IPS-15b (cell line): ENCODE measurements around the gene NBEAL2.
"Not testable (repeated sequence)": the region's sequence is repeated elsewhere in the genome, so short reads cannot be mapped to it uniquely, and the experiment has no call there.

Experiments
- H3K27me3 ChIP-seq: one replicate; pipeline ENCODE4 v1.6.1; 2013; ENCODE audit warnings: low read length; ENCODE audit not compliant: control insufficient read depth, insufficient read depth
- H3K36me3 ChIP-seq: one replicate; pipeline ENCODE4 v1.6.1; 2013; ENCODE audit warnings: low read length; ENCODE audit not compliant: control insufficient read depth, insufficient read depth
- H3K4me1 ChIP-seq: one replicate; pipeline ENCODE4 v1.6.1; 2013; ENCODE audit warnings: mild to moderate bottlenecking, low read length; ENCODE audit not compliant: control insufficient read depth, insufficient read depth
- H3K4me3 ChIP-seq: one replicate; pipeline ENCODE4 v1.5.1; 2013; ENCODE audit warnings: low read depth, low read length
- H3K9ac ChIP-seq: one replicate; pipeline ENCODE4 v1.6.1; 2013; ENCODE audit warnings: low read depth, mild to moderate bottlenecking, low read length
- H3K9me3 ChIP-seq: one replicate; pipeline ENCODE4 v1.6.1; 2013; ENCODE audit warnings: mild to moderate bottlenecking, low read length; ENCODE audit not compliant: control insufficient read depth, insufficient read depth

The NBEAL2 gene

GRCh38 chr3:46957092-46957820 lies 22.2 kb upstream of the NBEAL2 start:
- no peak overlapping the region for H3K9ac ChIP-seq
- H3K27me3 ChIP-seq, result no peaks in the 10 kb centered on the region
- no peak overlapping the region for H3K4me3 ChIP-seq
- H3K9me3 ChIP-seq, result no peaks in the 10 kb centered on the region
- peaks cover 17% of the 10 kb centered on the region for H3K4me1 ChIP-seq
- H3K36me3 ChIP-seq, result no peaks in the 10 kb centered on the region

- Histone ChIP-seq H3K9me3 (no peaks in the 10 kb centered on the region), H3K27me3 (no peaks in the 10 kb centered on the region), H3K36me3 (no peaks in the 10 kb centered on the region), H3K4me1 (peaks cover 13% of the 10 kb centered on the region), H3K4me3 (no peak overlapping the region), H3K9ac (no peak overlapping the region)
Observed at GRCh38 chr3:46958467-46959160, 20.9 kb upstream of the NBEAL2 start.

GRCh38 chr3:46959161-46959511 lies 20.3 kb upstream of the NBEAL2 start:
- Histone ChIP-seq H3K4me1 (peaks cover 13% of the 10 kb centered on the region), H3K27me3 (no peaks in the 10 kb centered on the region), H3K4me3 (no peak overlapping the region), H3K9me3 (no peaks in the 10 kb centered on the region), H3K36me3 (no peaks in the 10 kb centered on the region), H3K9ac (no peak overlapping the region)

GRCh38 chr3:46960081-46960701 lies 19.3 kb upstream of the NBEAL2 start:
- Histone ChIP-seq H3K4me3 (no peak overlapping the region), H3K4me1 (peaks cover 10% of the 10 kb centered on the region), H3K36me3 (no peaks in the 10 kb centered on the region), H3K27me3 (no peaks in the 10 kb centered on the region), H3K9ac (no peak overlapping the region), H3K9me3 (no peaks in the 10 kb centered on the region)

GRCh38 chr3:46960835-46961234 lies 18.6 kb upstream of the NBEAL2 start:
- H3K4me1 ChIP-seq, result peaks cover 13% of the 10 kb centered on the region
- H3K9me3 ChIP-seq, result no peaks in the 10 kb centered on the region
- no peak overlapping the region for H3K9ac ChIP-seq
- H3K36me3 ChIP-seq, result no peaks in the 10 kb centered on the region
- no peaks in the 10 kb centered on the region for H3K27me3 ChIP-seq
- no peak overlapping the region for H3K4me3 ChIP-seq

- H3K9me3 ChIP-seq, result no peaks in the 10 kb centered on the region
- H3K36me3 ChIP-seq, result no peaks in the 10 kb centered on the region
- peaks cover 18% of the 10 kb centered on the region for H3K4me1 ChIP-seq
- no peak overlapping the region for H3K9ac ChIP-seq
- H3K27me3 ChIP-seq, result no peaks in the 10 kb centered on the region
- no peak overlapping the region for H3K4me3 ChIP-seq
Observed at GRCh38 chr3:46962427-46962826, 17.0 kb upstream of the NBEAL2 start.

GRCh38 chr3:46962990-46963389 lies 16.5 kb upstream of the NBEAL2 start:
- Histone ChIP-seq H3K9ac (no peak overlapping the region), H3K36me3 (no peaks in the 10 kb centered on the region)

GRCh38 chr3:46964038-46964590 lies 15.4 kb upstream of the NBEAL2 start:
- H3K9ac ChIP-seq, H3K27me3 ChIP-seq, H3K4me3 ChIP-seq, H3K36me3 ChIP-seq, H3K9me3 ChIP-seq: not testable (repeated sequence)
- H3K4me1 ChIP-seq, result peaks cover 18% of the 10 kb centered on the region

More at GRCh38 chr3:46962990-46963389, 16.5 kb upstream of the NBEAL2 start:
- Histone ChIP-seq H3K4me1 (peaks cover 18% of the 10 kb centered on the region), H3K27me3 (no peaks in the 10 kb centered on the region), H3K9me3 (no peaks in the 10 kb centered on the region), H3K4me3 (no peak overlapping the region)

- H3K4me1 ChIP-seq, result peaks cover 14% of the 10 kb centered on the region
- no peaks in the 10 kb centered on the region for H3K27me3 ChIP-seq
- H3K9me3 ChIP-seq, result no peaks in the 10 kb centered on the region
- H3K36me3 ChIP-seq, result no peaks in the 10 kb centered on the region
- H3K9ac ChIP-seq, result no peak overlapping the region
- no peak overlapping the region for H3K4me3 ChIP-seq
Observed at GRCh38 chr3:46965151-46965550, 14.3 kb upstream of the NBEAL2 start.

- H3K36me3 ChIP-seq, result peaks cover 6% of the 10 kb centered on the region
Observed at GRCh38 chr3:46966811-46967210, 12.7 kb upstream of the NBEAL2 start.

GRCh38 chr3:46968783-46969428 lies 10.6 kb upstream of the NBEAL2 start:
- Histone ChIP-seq H3K4me1 (peaks cover 7% of the 10 kb centered on the region), H3K36me3 (peaks cover 6% of the 10 kb centered on the region)

More at GRCh38 chr3:46966811-46967210, 12.7 kb upstream of the NBEAL2 start:
- H3K9ac ChIP-seq, result no peak overlapping the region
- H3K27me3 ChIP-seq, result no peaks in the 10 kb centered on the region
- no peak overlapping the region for H3K4me3 ChIP-seq
- H3K9me3 ChIP-seq, result no peaks in the 10 kb centered on the region
- H3K4me1 ChIP-seq, result peaks cover 7% of the 10 kb centered on the region

More at GRCh38 chr3:46968783-46969428, 10.6 kb upstream of the NBEAL2 start:
- no peaks in the 10 kb centered on the region for H3K9me3 ChIP-seq
- no peaks in the 10 kb centered on the region for H3K27me3 ChIP-seq
- H3K9ac ChIP-seq, result no peak overlapping the region
- H3K4me3 ChIP-seq, result no peak overlapping the region
